HCT116 (cell line): ENCODE results near the gene ALDH1A1. TPM values are rescaled to one million over a fixed set of nuclear protein-coding genes. Genes with fewer than 3 reads are reported as not detected.

ENCODE experiments used
- ATAC-seq: fragments of 200-7000 bp; cut with Tn5 transposase; 2 replicates; pipeline ENCODE4 v1.9.1; 2020; ENCODE audit warnings: mild to moderate bottlenecking, moderate library complexity
- Bru-seq: library from RNA; stranded (reverse); fragments of 400-500 nt; gene quantifications from one replicate; lab custom pipeline; 2021; lab: Mats Ljungman, UMichigan
- BruChase-seq, 2 experiments: library from RNA; stranded (reverse); fragments of 400-500 nt; gene quantifications; one replicate each; lab custom pipeline; 2021; lab: Mats Ljungman, UMichigan
- BruUV-seq: library from RNA; stranded (reverse); fragments of 400-500 nt; replicated peaks from 2 replicates; lab custom pipeline; 2021; lab: Mats Ljungman, UMichigan
- CTCF ChIA-PET: fragments of 300-600 bp; sonication (Branson Sonifier 250); formaldehyde crosslinking; loops from one replicate; lab custom pipeline; 2021; ENCODE audit warnings: antibody characterized with exemption; lab: Charles Lee
- POLR2A ChIA-PET: fragments of 300-600, 350-600 bp; sonication (Branson Sonifier 250); formaldehyde crosslinking; loops from one replicate; lab custom pipeline; 2021; ENCODE audit warnings: antibody characterized with exemption; lab: Charles Lee
- RAD21 ChIA-PET, 2 experiments: fragments of 300-600 bp; sonication (Branson Sonifier 250); formaldehyde crosslinking; loops; one replicate each; lab custom pipeline; 2023; ENCODE audit warnings: low total read pairs in 2 of 2; ENCODE audit not compliant: uncharacterized antibody in 2 of 2, unreplicated experiment in 2 of 2, low non-redundant PET in 1 of 2; lab: Charles Lee
- DNase-seq: peaks from one replicate; pipeline ENCODE4 v3.0.0-alpha.2; 2010; ENCODE audit warnings: low read depth, low spot score
- H2AFZ ChIP-seq: fragments of 200-600 bp; shearing (Covaris generic), sonication (generic); 2 replicates; pipeline ENCODE4 v1.6.1; 2017; ENCODE audit warnings: low read depth, mixed run types, mixed read lengths, antibody characterized with exemption, low read length; ENCODE audit not compliant: poor library complexity, severe bottlenecking
- H3K27ac ChIP-seq: 2 replicates; pipeline ENCODE4 v1.5.1; 2012; ENCODE audit warnings: low read depth, low read length
- H3K27me3 ChIP-seq: fragments of 200-600 bp; sonication (generic); 2 replicates; pipeline ENCODE4 v1.6.1; 2016; ENCODE audit warnings: mixed run types, low read length, mixed read lengths; ENCODE audit not compliant: insufficient read depth
- H3K36me3 ChIP-seq, 2 experiments: fragments of 200-500 bp in 1 of 2; fragments of 200-600 bp in 1 of 2; sonication (Bioruptor generic) in 1 of 2; sonication (generic) in 1 of 2; 2 replicates each; pipeline versions ENCODE4 v1.5.1 to v1.6.1; 2014 to 2016; ENCODE audit warnings: low read length in 2 of 2, inconsistent platforms in 1 of 2, mixed read lengths in 1 of 2, mixed run types in 1 of 2; ENCODE audit not compliant: insufficient read depth in 2 of 2, control insufficient read depth in 1 of 2
- H3K4me1 ChIP-seq, 2 experiments: fragments of 200-600 bp in 1 of 2; sonication (generic) in 1 of 2; 2 replicates each; pipeline versions ENCODE4 v1.5.1 to v1.6.1; 2012 to 2017; ENCODE audit warnings: low read length in 2 of 2, inconsistent platforms in 1 of 2, mild to moderate bottlenecking in 1 of 2, mixed read lengths in 1 of 2, mixed run types in 1 of 2, moderate library complexity in 1 of 2; ENCODE audit not compliant: insufficient read depth in 2 of 2, control insufficient read depth in 1 of 2
- H3K4me2 ChIP-seq: fragments of 200-600 bp; sonication (generic); 2 replicates; pipeline ENCODE4 v1.6.1; 2017; ENCODE audit warnings: mixed run types, low read length, mixed read lengths
- H3K4me3 ChIP-seq, 2 experiments: fragments of 200-600 bp in 1 of 2; sonication (generic) in 1 of 2; replicated peaks in 1 of 2; 2 replicates each; pipeline ENCODE4 v1.5.1; 2011 to 2016; ENCODE audit warnings: low read length in 2 of 2, control low read depth in 1 of 2, low read depth in 1 of 2, mild to moderate bottlenecking in 1 of 2, mixed read lengths in 1 of 2, mixed run types in 1 of 2
- H3K79me2 ChIP-seq: fragments of 200-600 bp; sonication (generic); 2 replicates; pipeline ENCODE4 v1.6.1; 2017; ENCODE audit warnings: mild to moderate bottlenecking, mixed run types, low read length, moderate library complexity, mixed read lengths; ENCODE audit not compliant: insufficient read depth
- H3K9ac ChIP-seq: fragments of 200-600 bp; sonication (generic); 2 replicates; pipeline ENCODE4 v1.6.1; 2016; ENCODE audit warnings: low read length, mixed read lengths
- H3K9me2 ChIP-seq: fragments of 200-600 bp; sonication (generic), shearing (Covaris generic); 2 replicates; pipeline ENCODE4 v1.6.1; 2017; ENCODE audit warnings: mixed run types, mild to moderate bottlenecking, moderate library complexity; ENCODE audit not compliant: insufficient read depth
- H3K9me3 ChIP-seq, 2 experiments: fragments of 200-500 bp in 1 of 2; fragments of 200-600 bp in 1 of 2; sonication (Bioruptor generic) in 1 of 2; sonication (generic) in 1 of 2; 2 replicates each; pipeline ENCODE4 v1.6.1; 2014 to 2017; ENCODE audit warnings: low read length in 2 of 2, mixed read lengths in 2 of 2, inconsistent platforms in 1 of 2, low read depth in 1 of 2, mild to moderate bottlenecking in 1 of 2, mixed run types in 1 of 2, moderate library complexity in 1 of 2; ENCODE audit not compliant: control insufficient read depth in 1 of 2, insufficient read depth in 1 of 2
- H4K20me1 ChIP-seq: fragments of 200-600 bp; sonication (generic), shearing (Covaris generic); 2 replicates; pipeline ENCODE4 v1.6.1; 2017; ENCODE audit warnings: mixed run types, mild to moderate bottlenecking, moderate library complexity; ENCODE audit not compliant: insufficient read depth
- CBX3 ChIP-seq: IDR thresholded peaks from 2 replicates; pipeline ENCODE4 v1.6.1; 2012; ENCODE audit warnings: low read depth
- ELF1 ChIP-seq: IDR thresholded peaks from 2 replicates; pipeline ENCODE4 v1.6.1; 2012; ENCODE audit warnings: low read depth, borderline replicate concordance
- JUND ChIP-seq: IDR thresholded peaks from 2 replicates; pipeline ENCODE4 v1.6.1; 2012
- MAX ChIP-seq: IDR thresholded peaks from 2 replicates; pipeline ENCODE4 v1.6.1; 2012
- REST ChIP-seq: IDR thresholded peaks from 2 replicates; pipeline ENCODE4 v1.6.1; 2012; ENCODE audit warnings: low read depth
- SIN3A ChIP-seq: IDR thresholded peaks from 2 replicates; pipeline ENCODE4 v1.6.1; 2012; ENCODE audit warnings: low read depth
- SP1 ChIP-seq: IDR thresholded peaks from 2 replicates; pipeline ENCODE4 v1.6.1; 2012; ENCODE audit warnings: low read depth
- TCF7L2 ChIP-seq: IDR thresholded peaks from 2 replicates; pipeline ENCODE4 v1.7.0; 2011; ENCODE audit warnings: borderline replicate concordance, inconsistent platforms; ENCODE audit not compliant: insufficient read depth, insufficient read length; ENCODE audit errors: extremely low read depth
- ZNF274 ChIP-seq: fragments of 200-500 bp; sonication (Bioruptor generic); IDR thresholded peaks from 2 replicates; pipeline ENCODE4 v1.6.1; 2014; ENCODE audit warnings: mild to moderate bottlenecking, low read depth, low read length, inconsistent platforms
- intact Hi-C: fragments of 100-400 bp; cut with micrococcal nuclease; formaldehyde crosslinking; loops from 2 replicates; pipeline ENCODE4 v1.10.0; 2022
- long read RNA-seq: library from polyadenylated mRNA; unstranded; transcript quantifications from one replicate; pipeline ENCODE4 v2.0.0, GENCODE V29; 2021; ENCODE audit not compliant: unreplicated experiment
- polyA plus RNA-seq: library from polyadenylated mRNA; unstranded; fragments of >200 nt; gene quantifications from 2 replicates; pipeline ENCODE4 v1.2.1, GENCODE V29; 2012; ENCODE audit warnings: missing spikeins
- total RNA-seq: library from RNA; stranded (reverse); gene quantifications from one replicate; pipeline ENCODE4 v1.2.1, GENCODE V29; 2021; ENCODE audit not compliant: unreplicated experiment

ALDH1A1 gene
- total RNA-seq: 0.44 TPM
- 0.17 TPM in 1 of 2 replicates, not detected in the other for polyA plus RNA-seq
- percentile 9 among the genes with signal in this experiment for Bru-seq, nascent RNA
- percentile 4 among the genes with signal in this experiment for BruChase-seq, experiment 1, labeled RNA remaining after a 6-hour chase
- BruChase-seq, experiment 2, labeled RNA remaining after a 2-hour chase: not detected
- long read RNA-seq: 0 reads

GRCh38 chr9:72952914-72953313 is at the start of gene ALDH1A1:
Gene ALDH1A1 (minus strand): TSS chr9:72953053. CDS start chr9:72953000, 53 bp downstream.
- ChIA-PET POLR2A (no interaction called here), RAD21 (no interaction called here)
- H2AFZ ChIP-seq: no peak within 1 kb of the TSS

More at GRCh38 chr9:72952914-72953313, at the start of gene ALDH1A1:
- Histone ChIP-seq H3K4me3 (no peak within 1 kb of the TSS), H3K79me2 (no peaks in the 10 kb centered on the region), H3K4me1 (no peaks in the 10 kb centered on the region), H3K9ac (no peak within 1 kb of the TSS), H3K9me3 (no peaks in the 10 kb centered on the region), H3K27ac (no peak within 1 kb of the TSS), H3K4me2 (no peak within 1 kb of the TSS), H3K27me3 (peaks cover 25% of the 10 kb centered on the region), H4K20me1 (no peaks in the 10 kb centered on the region), H3K36me3 (no peaks in the 10 kb centered on the region), H3K9me2 (no peaks in the 10 kb centered on the region)
- CTCF ChIA-PET: no interaction called here
- DNase-seq (no peak), ATAC-seq (no peak)
- TF ChIP-seq ELF1 (no peak), CBX3 (no peak), ZNF274 (no peak), SIN3A (no peak), REST (no peak), JUND (no peak), TCF7L2 (no peak), MAX (no peak), SP1 (no peak)
- no TSS peak for BruUV-seq
- intact Hi-C loops: no loop called here
